ENCODE results near the gene HLA-DQA1. TPM values are rescaled to one million over a fixed set of nuclear protein-coding genes. Genes with fewer than 3 reads are reported as not detected.
"Not testable (repeated sequence)": the region's sequence is repeated elsewhere in the genome, so short reads cannot be mapped to it uniquely, and the experiment has no call there.

Gene HLA-DQA1
- polyA plus RNA-seq, 1 experiment = not detected

- Histone ChIP-seq H3K4me3 (ENCODE audit: low read depth, low read length) (no peak overlapping the region), H3K27ac (ENCODE audit: low read depth, low read length) (no peak overlapping the region), H3K27me3 (ENCODE audit: control insufficient read depth, insufficient read depth, low read length) (no peaks in the 10 kb centered on the region), H3K9me3 (ENCODE audit: control insufficient read depth, insufficient read depth, low read length) (no peaks in the 10 kb centered on the region)
- ChIA-PET POLR2A (no interaction called here), CTCF (interaction anchor here (0.6 kb wide), 1 partner anchor 499 kb away, joined by 3 read pairs; no protein-coding TSS in a partner anchor)
- DNase-seq (ENCODE audit: low read depth, low spot score) = no peak
- TF ChIP-seq CTCF (IDR thresholded peaks at IDR 0.05; ENCODE audit: low read depth, low read length) = no peak
Observed at GRCh38 chr6:32627831-32628230, 9.4 kb upstream of the HLA-DQA1 start.

GRCh38 chr6:32629793-32630192 is 7.4 kb upstream of the HLA-DQA1 start:
- CTCF ChIA-PET; DNase-seq (ENCODE audit: low read depth, low spot score); H3K4me3 ChIP-seq (ENCODE audit: low read depth, low read length); H3K27me3 ChIP-seq (ENCODE audit: control insufficient read depth, insufficient read depth, low read length); H3K27ac ChIP-seq (ENCODE audit: low read depth, low read length); POLR2A ChIA-PET; H3K9me3 ChIP-seq (ENCODE audit: control insufficient read depth, insufficient read depth, low read length): not testable (repeated sequence)

GRCh38 chr6:32635526-32636123 is 1.6 kb upstream of the HLA-DQA1 start:
- Histone ChIP-seq H3K4me3 (ENCODE audit: low read depth, low read length) (no peak overlapping the region), H3K27ac (ENCODE audit: low read depth, low read length) (no peak overlapping the region), H3K27me3 (ENCODE audit: control insufficient read depth, insufficient read depth, low read length) (no peaks in the 10 kb centered on the region), H3K9me3 (ENCODE audit: control insufficient read depth, insufficient read depth, low read length) (no peaks in the 10 kb centered on the region)
- ChIA-PET CTCF (no interaction called here), POLR2A (no interaction called here)
- TF ChIP-seq CTCF (IDR thresholded peaks at IDR 0.05; ENCODE audit: low read depth, low read length) = no peak
- DNase-seq (ENCODE audit: low read depth, low spot score) = no peak

- Histone ChIP-seq H3K27me3 (ENCODE audit: control insufficient read depth, insufficient read depth, low read length) (no peaks in the 10 kb centered on the region), H3K4me3 (ENCODE audit: low read depth, low read length) (no peak overlapping the region), H3K27ac (ENCODE audit: low read depth, low read length) (no peak overlapping the region), H3K9me3 (ENCODE audit: control insufficient read depth, insufficient read depth, low read length) (no peaks in the 10 kb centered on the region)
- no peak for DNase-seq (ENCODE audit: low read depth, low spot score)
- ChIA-PET POLR2A (no interaction called here), CTCF (no interaction called here)
- TF ChIP-seq CTCF (IDR thresholded peaks at IDR 0.05; ENCODE audit: low read depth, low read length) = no peak
Observed at GRCh38 chr6:32637883-32638282, 677 bp downstream of the HLA-DQA1 start.

- H3K27ac ChIP-seq (ENCODE audit: low read depth, low read length) = no peak overlapping the region
- CTCF ChIA-PET = no interaction called here
- POLR2A ChIA-PET = no interaction called here
- no peak overlapping the region for H3K4me3 ChIP-seq (ENCODE audit: low read depth, low read length)
- TF ChIP-seq CTCF (IDR thresholded peaks at IDR 0.05; ENCODE audit: low read depth, low read length) = no peak
- DNase-seq (ENCODE audit: low read depth, low spot score) = no peak
- H3K9me3 ChIP-seq (ENCODE audit: control insufficient read depth, insufficient read depth, low read length) = no peaks in the 10 kb centered on the region
- H3K27me3 ChIP-seq (ENCODE audit: control insufficient read depth, insufficient read depth, low read length) = no peaks in the 10 kb centered on the region
Observed at GRCh38 chr6:32638532-32639219, 1.5 kb downstream of the HLA-DQA1 start.
